ENCODE measurements around the gene ALPL.

The ALPL gene

DNA sequence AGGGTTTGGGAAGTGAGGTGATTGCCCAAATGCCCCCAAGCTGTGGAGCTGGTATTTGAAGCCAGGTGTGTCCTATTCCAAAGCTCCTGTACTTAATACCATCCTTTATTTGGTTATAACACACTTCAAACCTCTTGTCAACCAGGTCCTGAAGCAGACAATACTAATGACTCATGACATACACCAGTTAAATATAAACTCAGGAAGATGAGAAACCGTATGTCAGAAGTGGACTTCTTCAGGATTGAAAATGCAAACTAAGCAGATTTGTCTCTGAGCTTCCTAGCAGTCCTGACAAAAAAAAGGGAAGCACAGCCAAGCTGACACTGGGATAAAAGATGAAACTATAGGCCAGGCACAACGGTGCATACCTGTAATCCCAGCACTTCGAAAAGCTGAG, 70.6 kb downstream of the ALPL start:
- no peak for TF ChIP-seq ZNF274 (IDR thresholded peaks at IDR 0.05; ENCODE audit: low read depth, low read length)
- no peak overlapping the region for H3K4me3 ChIP-seq (ENCODE audit: low read length)

DNA sequence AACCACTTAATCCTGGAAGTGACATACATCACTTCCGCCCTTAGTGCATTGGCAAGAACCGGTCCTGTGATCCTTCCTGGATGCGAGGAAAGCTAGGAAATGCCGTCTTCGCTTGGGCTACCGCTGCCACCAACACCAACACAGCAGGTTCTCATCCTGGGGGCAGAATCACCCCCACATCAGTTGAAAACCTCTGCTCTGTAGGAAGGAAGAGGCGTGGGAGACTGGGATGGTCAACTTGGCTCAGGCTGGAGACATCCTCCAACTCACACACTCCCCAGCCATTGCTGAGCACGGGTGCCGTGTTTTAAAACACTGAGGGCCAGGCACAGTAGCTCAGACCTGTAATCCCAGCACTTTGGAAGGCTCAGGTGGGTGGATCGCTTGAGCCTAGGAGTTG, 74.9 kb downstream of the ALPL start:
- TF ChIP-seq ZNF274 (IDR thresholded peaks at IDR 0.05; ENCODE audit: low read depth, low read length), result no peak
- no peak overlapping the region for H3K4me3 ChIP-seq (ENCODE audit: low read length)

DNA sequence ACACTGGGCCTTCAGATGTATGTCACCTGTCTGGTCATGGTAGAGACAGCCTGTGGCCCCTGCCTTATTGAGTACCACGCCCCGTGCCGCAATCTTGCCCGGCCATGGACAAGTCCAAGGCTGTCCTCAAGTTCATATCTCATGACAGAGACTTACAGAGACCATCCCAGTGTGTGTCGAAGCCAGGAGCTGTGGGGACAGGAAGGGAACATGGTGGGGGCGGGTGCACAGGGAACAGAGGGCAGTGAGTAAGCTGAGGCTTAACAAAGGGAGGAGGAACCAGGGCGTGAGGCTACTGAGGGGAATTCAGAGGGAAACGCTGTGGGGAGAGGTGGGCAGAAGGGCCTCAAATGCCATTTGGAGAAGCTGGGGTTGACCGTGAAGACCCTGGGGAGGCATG, 75.8 kb downstream of the ALPL start:
- TF ChIP-seq ZNF274 (IDR thresholded peaks at IDR 0.05; ENCODE audit: low read depth, low read length), result no peak
- H3K4me3 ChIP-seq (ENCODE audit: low read length), result no peak overlapping the region

DNA sequence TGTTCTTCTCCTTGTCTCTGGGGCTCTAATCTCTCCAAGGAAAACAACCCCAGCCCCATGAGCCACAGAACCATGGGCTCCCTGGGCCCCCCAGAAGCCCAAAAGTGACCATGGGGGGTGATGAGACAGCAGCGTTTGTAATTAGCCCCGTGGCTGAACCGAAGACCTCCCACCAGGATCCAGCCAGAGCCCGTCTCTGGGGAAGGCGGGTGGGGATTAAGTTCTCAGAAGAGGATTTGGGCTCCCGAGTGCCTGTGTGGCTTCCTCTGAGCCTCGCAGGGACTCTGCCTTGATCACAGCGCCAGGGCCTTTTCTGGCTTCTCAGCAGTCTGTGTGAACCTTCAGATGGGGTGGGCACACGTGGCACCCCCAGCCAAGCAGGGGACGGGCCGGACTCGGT, 77.0 kb downstream of the ALPL start:
- no peak for TF ChIP-seq ZNF274 (IDR thresholded peaks at IDR 0.05; ENCODE audit: low read depth, low read length)
- no peak overlapping the region for H3K4me3 ChIP-seq (ENCODE audit: low read length)

DNA sequence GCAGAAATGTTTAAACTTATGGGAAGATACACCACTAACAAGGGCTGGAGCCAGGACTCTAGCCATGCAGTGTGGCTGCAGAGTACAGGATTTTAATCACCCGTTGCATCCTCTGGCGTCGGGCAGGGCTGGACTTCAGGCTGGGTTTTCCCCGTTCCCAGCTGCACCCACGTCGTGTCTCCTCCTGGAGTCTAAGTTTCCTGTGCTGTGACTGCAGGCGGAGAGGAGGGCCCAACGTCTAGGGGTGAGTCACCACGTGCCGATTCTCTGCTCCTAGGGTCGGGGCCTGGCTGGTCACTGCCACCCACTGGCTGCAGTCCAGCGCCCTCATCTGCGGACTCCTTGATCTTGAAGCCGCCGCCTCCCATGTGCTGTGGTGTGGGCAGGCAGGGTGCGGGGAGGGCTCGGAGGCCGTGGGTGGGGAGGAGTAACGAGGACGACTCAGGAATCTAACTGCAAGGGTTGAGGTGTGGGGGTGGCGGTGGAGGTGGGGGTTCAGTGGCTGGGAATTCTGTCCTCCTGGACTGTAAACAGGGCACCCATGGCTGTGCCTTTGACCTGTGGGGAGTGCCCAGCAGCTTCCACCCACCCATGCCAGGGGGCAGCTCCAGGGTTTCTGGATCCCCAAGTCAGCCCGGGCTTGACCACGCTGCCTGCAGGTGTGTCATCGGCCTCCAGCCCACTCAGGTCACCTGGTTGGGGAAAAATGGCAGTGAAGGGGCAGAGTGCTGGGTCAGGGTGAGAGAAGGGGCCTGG, 77.8 kb downstream of the ALPL start:
- H3K4me3 ChIP-seq (ENCODE audit: low read length), result no peak overlapping the region
- no peak for TF ChIP-seq ZNF274 (IDR thresholded peaks at IDR 0.05; ENCODE audit: low read depth, low read length)

DNA sequence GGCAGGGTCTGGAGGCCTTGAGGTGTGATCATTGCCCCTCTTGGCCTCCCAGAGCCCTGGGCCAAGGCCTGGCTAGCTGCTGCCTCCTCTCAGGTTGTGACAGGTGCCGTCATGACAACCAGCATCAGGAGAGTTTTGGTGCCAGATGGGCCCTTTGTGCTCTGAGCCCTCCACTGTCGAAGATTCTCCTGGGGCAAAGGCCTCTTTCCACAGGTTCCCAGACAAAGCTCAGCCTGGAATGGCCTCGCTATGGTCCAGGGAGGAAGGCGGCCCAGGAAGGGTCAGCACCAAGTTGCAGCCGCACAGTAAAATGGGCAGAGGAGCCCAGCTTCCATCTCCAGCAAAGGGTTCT, 78.4 kb downstream of the ALPL start:
- no peak overlapping the region for H3K4me3 ChIP-seq (ENCODE audit: low read length)
- TF ChIP-seq ZNF274 (IDR thresholded peaks at IDR 0.05; ENCODE audit: low read depth, low read length), result no peak

DNA sequence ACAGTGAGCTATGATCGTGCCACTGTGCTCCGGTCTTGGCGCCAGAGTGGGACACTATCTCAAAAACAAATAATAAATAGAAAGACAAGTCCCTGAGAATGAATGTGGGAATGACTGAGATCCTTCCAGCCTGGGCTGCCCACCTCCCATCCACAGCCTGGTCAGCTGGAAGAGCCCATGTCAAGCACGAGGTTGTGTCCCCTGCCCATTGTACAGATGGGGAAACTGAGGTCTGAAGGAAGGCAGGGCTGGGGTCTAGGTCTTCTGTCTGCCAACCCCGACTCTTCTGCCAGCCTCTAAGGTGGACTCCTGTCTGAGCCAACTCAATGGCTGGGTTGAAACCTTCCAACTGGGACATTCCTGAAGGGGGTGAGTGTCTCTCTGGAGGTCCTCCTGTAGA, 80.4 kb downstream of the ALPL start:
- H3K4me3 ChIP-seq (ENCODE audit: low read length), result no peak overlapping the region
- no peak for TF ChIP-seq ZNF274 (IDR thresholded peaks at IDR 0.05; ENCODE audit: low read depth, low read length)

DNA sequence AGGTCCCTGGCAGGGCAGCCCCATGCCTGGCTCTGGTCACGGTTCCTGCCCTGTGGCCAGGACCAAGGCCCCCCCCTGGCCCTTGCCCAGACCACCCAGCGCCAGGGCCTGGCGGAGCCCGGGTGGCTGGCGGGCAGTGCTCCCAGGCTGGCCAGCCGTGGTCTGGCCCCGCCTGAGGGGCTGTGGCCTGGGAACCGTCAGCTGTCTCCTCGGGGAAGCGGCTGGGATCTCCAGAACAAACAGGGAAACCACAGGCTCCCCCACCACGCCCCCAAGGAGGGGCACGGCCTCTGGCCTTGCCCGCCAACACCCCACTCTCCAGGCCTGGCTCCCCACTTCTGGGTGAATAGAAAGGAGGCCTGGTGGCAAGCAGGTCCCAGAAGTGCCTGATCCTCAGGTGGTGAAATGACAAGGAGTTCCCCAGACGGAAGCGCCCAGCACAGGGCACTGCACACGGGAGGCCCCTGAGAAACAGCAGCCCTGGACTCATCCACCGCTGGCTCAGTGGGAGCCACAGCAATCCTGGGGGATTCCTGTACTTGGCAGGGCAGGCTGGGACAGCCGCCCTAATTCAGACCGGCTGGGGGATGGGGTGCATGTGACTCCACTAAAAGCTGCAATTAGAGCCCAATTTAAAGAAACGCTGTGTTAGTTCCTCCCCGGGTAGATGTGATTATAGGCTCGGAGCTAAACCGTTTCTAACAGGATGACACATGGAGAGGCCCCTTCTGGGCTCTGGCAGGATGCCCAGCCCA, 81.1 kb downstream of the ALPL start:
- H3K4me3 ChIP-seq (ENCODE audit: low read length), result no peak overlapping the region
- no peak for TF ChIP-seq ZNF274 (IDR thresholded peaks at IDR 0.05; ENCODE audit: low read depth, low read length)

GRCh38 chr1:21590934-21591333, 81.7 kb downstream of the ALPL start:
- no peak for TF ChIP-seq ZNF274 (IDR thresholded peaks at IDR 0.05; ENCODE audit: low read depth, low read length)
- no peak overlapping the region for H3K4me3 ChIP-seq (ENCODE audit: low read length)

- TF ChIP-seq ZNF274 (IDR thresholded peaks at IDR 0.05; ENCODE audit: low read depth, low read length), result no peak
- H3K4me3 ChIP-seq (ENCODE audit: low read length), result no peak overlapping the region
Measured at GRCh38 chr1:21592086-21592865, 83.1 kb downstream of the ALPL start.

DNA sequence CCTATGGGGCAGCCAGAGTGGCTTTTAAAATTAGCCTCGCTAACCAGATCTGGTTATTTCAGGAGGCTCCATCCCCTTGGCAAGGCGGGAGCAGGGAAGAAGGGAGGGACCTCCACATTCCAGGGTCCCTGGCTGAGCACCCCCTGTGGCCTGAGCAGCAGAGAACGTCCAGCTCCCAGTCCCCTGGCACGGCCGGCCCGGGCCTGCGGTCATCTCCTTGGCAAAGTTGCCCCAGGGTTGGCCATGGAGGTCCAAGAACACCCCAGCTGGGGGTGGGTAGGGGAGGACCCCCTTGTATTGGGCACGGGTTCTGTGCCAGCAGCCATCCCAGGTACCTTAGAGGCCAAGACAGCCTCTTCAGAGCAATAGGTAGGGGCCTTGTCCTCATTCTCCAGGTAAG, 84.0 kb downstream of the ALPL start:
- no peak for TF ChIP-seq ZNF274 (IDR thresholded peaks at IDR 0.05; ENCODE audit: low read depth, low read length)
- no peak overlapping the region for H3K4me3 ChIP-seq (ENCODE audit: low read length)

- no peak for TF ChIP-seq ZNF274 (IDR thresholded peaks at IDR 0.05; ENCODE audit: low read depth, low read length)
- H3K4me3 ChIP-seq (ENCODE audit: low read length), result no peak overlapping the region
Measured at GRCh38 chr1:21594501-21594900, 85.3 kb downstream of the ALPL start.

DNA sequence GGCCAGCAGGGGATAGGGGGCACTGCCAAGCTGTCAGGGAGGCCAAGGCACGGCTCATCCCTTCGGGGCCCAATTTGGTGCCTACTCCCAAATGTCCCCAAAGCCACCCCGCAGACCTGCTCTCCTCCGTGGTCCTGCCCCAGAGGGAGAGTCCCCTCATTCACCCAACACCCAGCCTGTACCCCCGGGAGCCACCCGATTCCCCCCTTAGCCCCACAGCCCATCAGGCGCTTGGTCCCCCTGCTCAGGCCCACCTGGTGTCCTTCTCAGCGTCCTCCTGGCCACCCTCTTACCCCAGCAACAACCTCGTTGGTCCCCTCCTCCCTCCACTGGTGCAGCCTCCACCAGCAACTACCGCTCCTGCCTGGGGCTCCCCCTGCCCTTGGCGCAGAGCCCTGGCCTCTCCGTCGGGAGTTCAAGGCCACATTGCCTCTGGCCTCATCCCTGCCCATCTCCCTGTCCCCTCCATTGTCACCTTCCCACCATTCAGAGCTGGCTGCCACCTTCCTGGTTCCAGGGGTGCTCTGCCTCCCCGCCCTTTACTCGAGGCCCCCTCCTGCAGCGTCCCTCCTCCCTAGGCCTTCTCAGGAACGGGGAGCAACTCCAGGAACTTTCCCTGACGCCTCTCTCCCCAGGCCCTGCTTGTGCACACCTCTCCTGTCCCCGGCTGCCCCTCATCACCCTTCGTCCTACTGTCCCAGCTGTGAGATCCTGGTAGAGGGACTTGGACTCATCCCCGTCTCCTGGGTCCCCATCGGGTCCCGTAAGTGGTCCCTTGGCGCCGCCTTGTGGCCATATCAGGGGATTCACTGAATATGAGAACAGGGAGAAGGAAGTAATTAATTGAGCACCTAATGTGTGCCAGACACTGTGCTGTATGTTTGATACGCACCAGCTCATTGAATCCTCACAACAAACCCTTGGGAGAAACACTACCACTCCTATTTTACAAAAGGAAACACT, 86.0 kb downstream of the ALPL start:
- TF ChIP-seq ZNF274 (IDR thresholded peaks at IDR 0.05; ENCODE audit: low read depth, low read length), result no peak
- H3K4me3 ChIP-seq (ENCODE audit: low read length), result no peak overlapping the region

DNA sequence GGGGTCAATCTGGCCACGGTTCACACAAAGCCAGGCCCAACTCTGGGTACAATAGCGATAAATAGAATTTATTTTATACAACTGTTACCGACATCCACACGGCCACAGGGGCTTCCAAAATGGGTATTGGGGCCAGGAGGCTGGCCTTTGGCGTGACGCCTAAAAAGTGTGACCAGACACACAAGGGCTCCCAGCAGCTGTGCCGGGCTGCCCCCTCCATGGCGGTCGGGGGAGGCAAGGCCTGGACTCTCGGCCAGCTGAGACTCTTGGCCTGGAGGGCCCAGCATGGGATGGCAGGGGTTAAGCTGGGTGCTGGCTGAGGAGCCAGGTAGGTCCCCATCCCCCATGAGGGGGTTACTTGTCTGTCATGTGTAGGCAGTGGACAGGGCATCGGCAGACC, 87.0 kb downstream of the ALPL start:
- no peak for TF ChIP-seq ZNF274 (IDR thresholded peaks at IDR 0.05; ENCODE audit: low read depth, low read length)
- no peak overlapping the region for H3K4me3 ChIP-seq (ENCODE audit: low read length)

Data from GM08714 (cell line).